Endothelial cell of umbilical vein (primary cell): ENCODE results near the gene TMEM217. TPM values are rescaled to one million over a fixed set of nuclear protein-coding genes. Genes with fewer than 3 reads are reported as not detected.

Experiments
- BruUV-seq: library from RNA; stranded (reverse); fragments of 400-500 nt; replicated peaks from 2 replicates; lab custom pipeline; 2021; lab: Mats Ljungman, UMichigan
- CTCF ChIA-PET: fragments of 300-600, 350-600 bp; sonication (Branson Sonifier 250); formaldehyde crosslinking; loops from one replicate; lab custom pipeline; 2021; ENCODE audit warnings: antibody characterized with exemption, inconsistent platforms; lab: Charles Lee
- POLR2A ChIA-PET: fragments of 300-600, 350-600 bp; sonication (Branson Sonifier 250); formaldehyde crosslinking; loops from one replicate; lab custom pipeline; 2021; ENCODE audit warnings: antibody characterized with exemption, inconsistent platforms; lab: Charles Lee
- DNase-seq: peaks from one replicate; pipeline ENCODE4 v3.0.0-alpha.2; 2011; ENCODE audit warnings: low read depth, low spot score
- FAIRE-seq: peaks from 2 replicates; lab custom pipeline; 2011; peaks lifted over from hg19 to GRCh38; lab: Jason Lieb, UNC
- H2AFZ ChIP-seq: 2 replicates; pipeline ENCODE4 v1.6.0; 2012; ENCODE audit warnings: low read depth, low read length, control low read depth, inconsistent platforms
- H3K27ac ChIP-seq: 2 replicates; pipeline ENCODE4 v1.5.1; 2011; ENCODE audit warnings: low read depth, mild to moderate bottlenecking, control low read depth, low read length, moderate library complexity; ENCODE audit not compliant: insufficient read depth
- H3K27me3 ChIP-seq, 2 experiments: 2 replicates each; pipeline versions ENCODE4 v1.6.0 to v1.6.1; 2011; ENCODE audit warnings: low read length in 2 of 2, mixed read lengths in 1 of 2; ENCODE audit not compliant: control insufficient read depth in 2 of 2, insufficient read depth in 2 of 2
- H3K36me3 ChIP-seq, 2 experiments: 2 replicates in 1 of 2; 3 replicates in 1 of 2; pipeline ENCODE4 v1.5.1; 2011; ENCODE audit warnings: low read length in 2 of 2, mild to moderate bottlenecking in 1 of 2, moderate library complexity in 1 of 2; ENCODE audit not compliant: control insufficient read depth in 2 of 2, insufficient read depth in 2 of 2; ENCODE audit errors: extremely low read depth in 1 of 2
- H3K4me1 ChIP-seq: 3 replicates; pipeline ENCODE4 v1.5.1; 2011; ENCODE audit warnings: mild to moderate bottlenecking, low read length; ENCODE audit not compliant: control insufficient read depth, insufficient read depth; ENCODE audit errors: extremely low read depth
- H3K4me2 ChIP-seq: 2 replicates; pipeline ENCODE4 v1.6.1; 2011; ENCODE audit warnings: low read length, control low read depth, mixed read lengths; ENCODE audit not compliant: insufficient read depth
- H3K4me3 ChIP-seq, 3 experiments: fragments of 200-600 bp in 1 of 3; sonication (generic), shearing (Covaris generic) in 1 of 3; replicated peaks in 1 of 3; 2 replicates each; pipeline ENCODE4 v1.5.1; 2011 to 2016; ENCODE audit warnings: control low read depth in 3 of 3, low read length in 3 of 3, mild to moderate bottlenecking in 2 of 3, inconsistent platforms in 1 of 3, low read depth in 1 of 3, moderate library complexity in 1 of 3; ENCODE audit not compliant: insufficient read depth in 1 of 3
- H3K79me2 ChIP-seq: 2 replicates; pipeline ENCODE4 v1.6.0; 2012; ENCODE audit warnings: low read length, inconsistent platforms; ENCODE audit not compliant: control insufficient read depth, insufficient read depth
- H3K9ac ChIP-seq: replicated peaks from 2 replicates; pipeline ENCODE3; 2011; ENCODE audit warnings: low read length, control low read depth; ENCODE audit not compliant: insufficient read depth; ENCODE audit errors: extremely low read depth
- H3K9me1 ChIP-seq: replicated peaks from 3 replicates; pipeline ENCODE4 v1.6.0; 2011; ENCODE audit warnings: mild to moderate bottlenecking, low read length; ENCODE audit not compliant: control insufficient read depth, insufficient read depth; ENCODE audit errors: extremely low read depth
- H3K9me3 ChIP-seq: replicated peaks from 2 replicates; pipeline ENCODE4 v1.5.1; 2012; ENCODE audit warnings: low read length, inconsistent platforms; ENCODE audit not compliant: control insufficient read depth, insufficient read depth
- H4K20me1 ChIP-seq: replicated peaks from 2 replicates; pipeline ENCODE3; 2011; ENCODE audit warnings: mild to moderate bottlenecking, low read length; ENCODE audit not compliant: control insufficient read depth, insufficient read depth; ENCODE audit errors: extremely low read depth
- CTCF ChIP-seq, 2 donors: IDR thresholded peaks; 1 replicate in 1 of 2; 2 replicates in 1 of 2; pipeline ENCODE4 v1.5.1; 2011; ENCODE audit warnings: low read length in 2 of 2, mild to moderate bottlenecking in 2 of 2, moderate library complexity in 2 of 2, control low read depth in 1 of 2, inconsistent platforms in 1 of 2, low read depth in 1 of 2; ENCODE audit not compliant: insufficient read depth in 1 of 2; ENCODE audit errors: extremely low read depth in 1 of 2
- EZH2 ChIP-seq: IDR thresholded peaks from 2 replicates; pipeline ENCODE4 v1.6.1; 2012; ENCODE audit warnings: borderline replicate concordance, low read depth, mild to moderate bottlenecking, moderate library complexity, low read length, inconsistent platforms; ENCODE audit not compliant: severe bottlenecking
- FOS ChIP-seq: IDR thresholded peaks from 2 replicates; pipeline ENCODE4 v1.6.1; 2011; ENCODE audit warnings: mild to moderate bottlenecking, low read length, moderate library complexity, borderline replicate concordance; ENCODE audit not compliant: insufficient read depth
- GATA2 ChIP-seq: IDR thresholded peaks from 2 replicates; pipeline ENCODE4 v1.7.0; 2011; ENCODE audit warnings: low read depth, mild to moderate bottlenecking, moderate library complexity, mixed read lengths, low read length; ENCODE audit not compliant: insufficient read length, insufficient read depth
- JUN ChIP-seq: IDR thresholded peaks from 2 replicates; pipeline ENCODE4 v1.6.1; 2011; ENCODE audit warnings: borderline replicate concordance, low read depth; ENCODE audit not compliant: insufficient read length, insufficient read depth
- MAX ChIP-seq: IDR thresholded peaks from 2 replicates; pipeline ENCODE4 v1.6.1; 2011; ENCODE audit not compliant: insufficient read depth, insufficient read length
- MYC ChIP-seq: IDR thresholded peaks from one replicate; pipeline ENCODE4 v1.6.1; 2011; ENCODE audit warnings: mild to moderate bottlenecking, low read depth, low read length
- POLR2A ChIP-seq: IDR thresholded peaks from 2 replicates; pipeline ENCODE4 v1.6.1; 2012; ENCODE audit warnings: low read depth, mild to moderate bottlenecking, control low read depth, low read length
- POLR2AphosphoS5 ChIP-seq: IDR thresholded peaks from 2 replicates; pipeline ENCODE4 v1.6.1; 2012; ENCODE audit warnings: low read depth, mild to moderate bottlenecking, control low read depth, low read length, moderate library complexity; ENCODE audit not compliant: insufficient read depth
- dilution Hi-C: fragments of 300-500 bp; cut with MboI; formaldehyde crosslinking; loops from one replicate; pipeline ENCODE4 v1.15.0; 2019; ENCODE audit warnings: low sequenced_read_pairs; ENCODE audit not compliant: extremely low pct_ligation_motif_present
- intact Hi-C: fragments of 100-400 bp; cut with micrococcal nuclease; formaldehyde crosslinking; loops from one replicate; pipeline ENCODE4 v1.10.0; 2022
- polyA plus RNA-seq, 4 experiments: library from polyadenylated mRNA; depleted of rRNA in 3 of 4; stranded (reverse) in 3 of 4; unstranded in 1 of 4; fragments of >200 nt; gene quantifications; 2 replicates each; pipeline versions ENCODE4 v1.2.1 to v1.2.3, GENCODE V29; 2011 to 2012; ENCODE audit warnings: missing spikeins in 1 of 4
- total RNA-seq: library from RNA; stranded (reverse); gene quantifications from 2 replicates; pipeline ENCODE4 v1.2.3, GENCODE V29; 2021

Gene TMEM217
- total and polyA plus RNA-seq, 2 donors (not counting 3 experiments of a cell fraction or from before 2014, with no cell fraction given): 6.8 to 15.8 TPM

GRCh38 chr6:37205997-37206340 lies 52.0 kb downstream of the TMEM217 start:
- CTCF ChIA-PET: interaction anchor here (1.3 to 12.5 kb wide), 4 partner anchors 9 to 184 kb away, joined by 4 to 330 read pairs (median 36); no protein-coding TSS in a partner anchor
- dilution Hi-C loops: no loop called here
- Histone ChIP-seq H3K9me3 (no peaks in the 10 kb centered on the region), H2AFZ (no peak overlapping the region), H3K79me2 (no peaks in the 10 kb centered on the region), H3K36me3 (no peaks in the 10 kb centered on the region), H3K4me3 (no peak overlapping the region), H3K9me1 (no peaks in the 10 kb centered on the region), H3K4me2 (no peak overlapping the region), H4K20me1 (no peaks in the 10 kb centered on the region), H3K27me3 (peaks cover 30 to 32% of the 10 kb centered on the region in 2 experiments), H3K9ac (no peak overlapping the region), H3K27ac (no peak overlapping the region), H3K4me1 (peaks cover 4% of the 10 kb centered on the region)
- no peak for TF ChIP-seq FOS
- no peak for TF ChIP-seq MYC
- no peak for TF ChIP-seq POLR2A
- no peak for TF ChIP-seq MAX
- TF ChIP-seq CTCF (IDR thresholded peaks at IDR 0.05; ENCODE audit: extremely low read depth in 1 of 2, insufficient read depth in 1 of 2, low read depth in 1 of 2, low read length in 2 of 2): no peak
- no peak for TF ChIP-seq GATA2
- TF ChIP-seq EZH2: no peak
- TF ChIP-seq JUN: no peak
- no peak for TF ChIP-seq POLR2AphosphoS5
- no TSS peak for BruUV-seq
- POLR2A ChIA-PET: no interaction called here
- FAIRE-seq: no peak
- intact Hi-C loops: no loop called here
- no peak for DNase-seq
